ENCODE results near the gene PTGR3. TPM values are rescaled to one million over a fixed set of nuclear protein-coding genes. Genes with fewer than 3 reads are reported as not detected.

The PTGR3 gene
- total RNA-seq (ENCODE audit: insufficient read depth, low replicate concordance) = 10.6 TPM

- peak; percentile 86 for DNase-seq (ENCODE audit: low spot score)
Measured at GRCh38 chr18:75209129-75209950, at the start of gene PTGR3. Gene PTGR3 (minus strand): TSS chr18:75209139. CDS start chr18:75209058, 81 bp downstream.

GRCh38 chr18:75257605-75258004 is 48.7 kb upstream of the PTGR3 start:
- DNase-seq (ENCODE audit: low spot score) = no peak

GRCh38 chr18:75256376-75256775 is 47.4 kb upstream of the PTGR3 start:
- DNase-seq (ENCODE audit: low spot score) = no peak

GRCh38 chr18:75255094-75255493 is 46.2 kb upstream of the PTGR3 start:
- DNase-seq (ENCODE audit: low spot score) = no peak

DNA sequence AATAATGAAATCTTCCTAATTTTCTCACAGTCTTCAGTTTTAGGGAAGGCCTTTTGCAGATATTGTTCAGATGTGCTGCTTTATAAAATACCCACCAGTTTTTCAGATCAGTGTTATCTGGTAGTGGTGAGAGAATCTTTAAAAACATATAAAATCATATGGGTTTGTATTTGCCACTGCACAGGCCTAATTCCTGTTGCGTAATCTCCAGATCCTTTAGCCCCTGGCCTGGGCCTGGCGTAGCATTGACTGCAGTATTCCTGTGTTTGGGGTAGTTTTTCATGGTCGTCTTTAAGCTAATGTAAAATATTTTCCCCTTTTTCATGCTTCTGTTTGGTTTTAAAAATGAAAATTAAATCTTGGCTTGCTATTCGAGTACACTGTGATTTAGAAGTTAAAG is 44.8 kb upstream of the PTGR3 start:
- DNase-seq (ENCODE audit: low spot score) = peak; percentile 79

GRCh38 chr18:75253043-75253442 is 44.1 kb upstream of the PTGR3 start:
- DNase-seq (ENCODE audit: low spot score) = no peak

DNA sequence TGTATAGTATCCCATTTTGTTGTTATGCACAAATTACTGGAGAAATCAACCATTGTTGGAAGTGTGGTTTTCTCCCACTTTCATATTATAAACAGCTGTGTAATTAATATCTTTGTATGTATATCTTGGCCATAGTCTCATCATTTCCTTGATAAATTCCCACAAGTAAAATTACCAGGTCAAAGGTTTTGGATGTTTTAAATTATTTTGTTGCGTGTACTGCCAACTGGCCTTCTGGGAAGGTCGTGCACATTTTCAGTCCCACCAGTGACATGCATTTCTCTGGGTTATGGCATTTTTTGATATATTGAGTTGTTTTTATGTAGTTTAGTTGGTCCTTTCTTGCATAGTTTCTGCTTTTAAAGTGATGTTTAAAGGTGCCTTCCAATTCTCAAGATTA is 43.2 kb upstream of the PTGR3 start:
- DNase-seq (ENCODE audit: low spot score) = no peak

- no peak for DNase-seq (ENCODE audit: low spot score)
Measured at GRCh38 chr18:75251466-75251865, 42.5 kb upstream of the PTGR3 start.

GRCh38 chr18:75250471-75250821 is 41.5 kb upstream of the PTGR3 start:
- DNase-seq (ENCODE audit: low spot score) = no peak

GRCh38 chr18:75249672-75250470 is 40.9 kb upstream of the PTGR3 start:
- no peak for DNase-seq (ENCODE audit: low spot score)

DNA sequence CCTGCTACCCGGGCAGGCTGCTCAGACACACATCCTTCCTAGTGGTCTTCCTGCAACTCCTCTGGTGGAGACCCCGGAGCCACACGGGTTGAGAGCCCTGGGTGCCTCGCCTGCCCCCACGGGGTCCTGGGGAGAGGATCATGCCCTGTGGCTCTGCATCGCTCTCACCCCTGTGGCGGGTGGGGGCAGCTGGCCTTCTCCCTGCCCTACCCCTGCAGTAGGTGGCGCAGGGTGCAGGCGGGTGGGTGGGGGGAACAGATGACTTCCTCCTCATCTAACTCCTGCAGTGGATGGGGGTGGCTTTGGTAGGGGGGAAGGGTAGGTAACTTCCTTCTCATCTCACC is 40.2 kb upstream of the PTGR3 start:
- DNase-seq (ENCODE audit: low spot score) = no peak

- no peak for DNase-seq (ENCODE audit: low spot score)
Measured at GRCh38 chr18:75248426-75249174, 39.7 kb upstream of the PTGR3 start.

- peak; percentile 59 for DNase-seq (ENCODE audit: low spot score)
Measured at GRCh38 chr18:75247611-75248421, 38.9 kb upstream of the PTGR3 start.

- peak; percentile 70 for DNase-seq (ENCODE audit: low spot score)
Measured at GRCh38 chr18:75246721-75247610, 38.0 kb upstream of the PTGR3 start.

DNA sequence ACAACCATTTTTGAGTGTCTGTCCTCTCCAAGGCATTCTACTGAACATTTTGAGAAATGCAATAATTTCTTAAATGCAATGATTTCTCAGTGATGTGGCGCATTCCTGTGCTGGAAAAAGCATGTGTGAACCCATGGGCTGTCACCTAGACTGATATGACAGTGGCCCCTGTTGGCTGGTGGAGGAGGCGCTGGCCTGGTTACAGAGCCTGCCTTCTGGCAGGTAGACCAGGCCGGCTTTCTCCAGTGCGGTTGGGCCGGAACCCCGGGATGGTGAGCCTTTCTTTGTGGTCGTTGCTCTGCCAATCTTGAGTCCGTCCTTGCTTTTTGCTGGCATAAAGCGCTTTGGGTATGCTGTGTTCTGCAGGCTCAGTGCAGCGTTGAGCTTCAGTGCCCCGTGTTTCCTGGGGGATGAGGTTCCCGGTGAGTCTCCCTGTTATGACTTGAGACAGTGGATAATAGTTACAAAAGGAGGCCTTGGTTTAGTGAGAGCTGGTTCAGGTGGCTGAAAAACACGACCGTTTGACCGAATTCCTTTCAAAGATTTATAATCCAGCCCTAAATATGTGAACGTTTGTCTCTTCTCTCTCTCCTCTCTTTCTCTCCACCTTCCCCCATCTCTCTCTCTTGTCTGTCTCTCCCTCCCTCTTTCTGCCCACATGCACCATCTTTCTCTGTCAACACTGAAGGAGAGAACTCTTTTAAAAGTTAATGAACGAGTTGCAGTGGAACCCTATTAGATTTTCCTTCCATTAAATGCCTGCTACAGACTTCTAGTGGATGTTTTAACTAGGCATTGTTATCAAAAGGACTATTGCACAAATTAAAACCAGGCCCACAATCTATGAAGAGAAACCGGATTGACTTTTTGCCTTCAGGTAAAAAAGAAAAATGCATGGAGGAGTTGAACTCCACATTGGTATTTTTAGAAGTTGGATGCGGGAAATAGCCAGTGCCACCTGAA is 35.7 kb upstream of the PTGR3 start:
- DNase-seq (ENCODE audit: low spot score) = no peak

- no peak for DNase-seq (ENCODE audit: low spot score)
Measured at GRCh38 chr18:75241705-75242104, 32.8 kb upstream of the PTGR3 start.

DNA sequence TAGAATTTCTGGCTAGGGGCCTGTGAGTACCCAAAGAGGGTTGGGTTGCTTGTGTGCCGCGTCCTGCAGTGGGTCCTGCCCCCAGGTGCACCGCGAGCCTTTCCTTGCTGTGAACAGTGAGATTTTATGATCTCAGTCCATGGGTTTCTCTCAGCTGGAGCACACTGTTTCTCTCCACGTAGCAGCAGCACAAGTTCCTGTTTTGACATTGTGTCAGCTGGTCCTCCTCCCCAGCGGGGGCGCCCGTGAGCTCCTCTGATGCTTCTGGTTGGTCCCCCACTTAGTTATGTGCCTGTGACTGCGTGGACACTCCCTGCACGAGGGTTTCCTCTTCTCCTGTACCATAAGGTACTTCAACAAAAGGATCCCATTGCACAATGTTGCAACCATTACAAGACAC is 31.5 kb upstream of the PTGR3 start:
- DNase-seq (ENCODE audit: low spot score) = no peak

- DNase-seq (ENCODE audit: low spot score) = no peak
Measured at GRCh38 chr18:75238786-75239185, 29.8 kb upstream of the PTGR3 start.

GRCh38 chr18:75238100-75238499 is 29.2 kb upstream of the PTGR3 start:
- no peak for DNase-seq (ENCODE audit: low spot score)

Data from umbilical cord (tissue), 2 donors.